Limb (tissue), 2 donors: ENCODE measurements around the gene DIPK2B.

ENCODE experiments used
- DNase-seq, 2 donors: peaks; one replicate each; pipeline ENCODE4 v3.0.0-alpha.2; 2016; ENCODE audit errors: extremely low spot score in 2 of 2

Gene DIPK2B

DNA sequence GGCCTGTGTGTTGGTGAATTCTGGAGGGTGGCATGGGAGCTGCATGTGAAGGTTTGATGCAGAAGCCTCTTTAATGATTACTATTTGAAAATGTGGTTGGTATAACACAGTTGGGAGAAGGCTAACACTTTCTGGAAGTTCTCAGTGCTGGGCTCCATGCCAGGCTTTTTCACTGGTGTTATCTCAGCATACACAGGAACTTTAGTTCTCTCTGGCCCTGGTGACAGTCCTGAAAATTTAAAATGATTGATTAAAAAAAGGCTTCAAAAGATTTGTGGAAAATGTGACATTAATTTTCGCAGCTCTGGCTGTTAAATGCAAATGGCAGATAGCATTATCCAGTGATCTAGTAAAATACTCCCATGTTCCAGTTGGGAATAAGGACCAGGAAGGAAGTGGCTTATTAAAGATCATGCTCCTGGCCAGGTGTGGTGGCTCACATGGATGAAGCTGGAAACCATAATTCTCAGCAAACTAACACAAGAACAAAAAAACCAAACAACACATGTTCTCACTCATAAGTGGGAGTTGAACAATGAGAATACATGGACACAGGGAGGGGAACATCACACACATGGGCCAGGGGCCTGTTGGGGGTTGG is 36.6 kb downstream of the DIPK2B start:
- DNase-seq = no peak

GRCh38 chrX:45157647-45158046 is 43.0 kb downstream of the DIPK2B start:
- no peak for DNase-seq

DNA sequence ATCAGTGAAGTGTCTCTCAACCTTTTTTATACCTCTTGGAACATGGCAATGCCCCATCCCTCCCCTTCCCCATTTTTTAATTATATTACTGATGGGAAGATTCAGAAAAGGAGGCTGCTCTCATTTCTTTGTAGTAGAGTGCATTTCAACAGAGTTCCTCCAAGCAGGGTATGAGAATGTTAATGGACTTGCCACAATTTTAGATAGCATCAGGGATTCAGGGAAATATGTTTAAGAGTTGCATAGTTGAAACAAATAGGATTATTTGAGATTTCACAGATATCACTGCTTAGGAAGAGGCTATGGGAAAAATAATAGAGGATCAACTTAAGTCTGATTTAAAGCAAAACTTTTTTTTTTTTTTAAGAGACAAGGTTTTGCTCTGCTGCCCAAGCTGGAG is 46.2 kb downstream of the DIPK2B start:
- no peak for DNase-seq

GRCh38 chrX:45154033-45154360 is 46.7 kb downstream of the DIPK2B start:
- DNase-seq = no peak
